Activated naive CD4-positive, alpha-beta T cell treated with anti-CD3 and anti-CD28 coated beads for 36 hours (primary cell): ENCODE results near the gene ANKFN1. TPM values are rescaled to one million over a fixed set of nuclear protein-coding genes. Genes with fewer than 3 reads are reported as not detected.

Experiments used
- CTCF ChIA-PET: fragments of 350-600 bp; sonication (Branson Sonifier 250); formaldehyde crosslinking; loops from one replicate; lab custom pipeline; 2021; ENCODE audit warnings: antibody characterized with exemption; lab: Charles Lee
- DNase-seq: peaks from one replicate; pipeline ENCODE4 v3.0.0-alpha.2; 2020
- H3K27ac Mint-ChIP-seq: one replicate; pipeline ENCODE4 v1.8.0; 2021; ENCODE audit warnings: mild to moderate bottlenecking, mixed read lengths
- H3K27me3 Mint-ChIP-seq: one replicate; pipeline ENCODE4 v1.8.0; 2021; ENCODE audit warnings: low read depth, mixed read lengths
- H3K36me3 Mint-ChIP-seq: one replicate; pipeline ENCODE4 v1.8.0; 2021; ENCODE audit warnings: low read depth, mixed read lengths
- H3K4me1 Mint-ChIP-seq: one replicate; pipeline ENCODE4 v1.8.0; 2021; ENCODE audit warnings: low read depth, mixed read lengths
- H3K4me3 Mint-ChIP-seq: one replicate; pipeline ENCODE4 v1.8.0; 2021; ENCODE audit warnings: mild to moderate bottlenecking, moderate library complexity, mixed read lengths
- H3K9me3 Mint-ChIP-seq: one replicate; pipeline ENCODE4 v1.8.0; 2021; ENCODE audit warnings: mixed read lengths
- intact Hi-C: fragments of 100-400 bp; cut with micrococcal nuclease; formaldehyde crosslinking; loops from one replicate; pipeline ENCODE4 v1.15.1; 2023
- total RNA-seq, 2 experiments: library from RNA; stranded (reverse); gene quantifications; one replicate each; pipeline ENCODE4 v1.2.3, GENCODE V29; 2021

Gene ANKFN1
- total RNA-seq, 2 experiments from 2014 or later: not detected

GRCh38 chr17:56309897-56310296 is 156.6 kb downstream of the ANKFN1 start:
- Mint-ChIP-seq H3K9me3 (peaks cover 1% of the 10 kb centered on the region), H3K27me3 (peaks cover 10% of the 10 kb centered on the region), H3K27ac (no peak overlapping the region), H3K4me3 (no peak overlapping the region), H3K36me3 (no peaks in the 10 kb centered on the region), H3K4me1 (no peaks in the 10 kb centered on the region)
- CTCF ChIA-PET: no interaction called here
- no peak for DNase-seq
- intact Hi-C loops: loop anchor here (10.0 kb wide), 2 partner anchors 405 to 475 kb away; no protein-coding TSS in a partner anchor

GRCh38 chr17:56310782-56311181 is 157.5 kb downstream of the ANKFN1 start:
- intact Hi-C loops: loop anchor here (10.0 kb wide), 2 partner anchors 404 to 474 kb away; no protein-coding TSS in a partner anchor
- Mint-ChIP-seq H3K9me3 (peaks cover 1% of the 10 kb centered on the region), H3K36me3 (no peaks in the 10 kb centered on the region), H3K4me3 (no peak overlapping the region), H3K27me3 (peaks cover 10% of the 10 kb centered on the region), H3K4me1 (no peaks in the 10 kb centered on the region), H3K27ac (no peak overlapping the region)
- DNase-seq: no peak
- CTCF ChIA-PET: no interaction called here

GRCh38 chr17:56313201-56313600 is 159.9 kb downstream of the ANKFN1 start:
- no peak for DNase-seq
- no peaks in the 10 kb centered on the region for H3K4me1 Mint-ChIP-seq
- no peaks in the 10 kb centered on the region for H3K36me3 Mint-ChIP-seq
- no peak overlapping the region for H3K4me3 Mint-ChIP-seq
- CTCF ChIA-PET: no interaction called here
- H3K27me3 Mint-ChIP-seq: peaks cover 8% of the 10 kb centered on the region
- H3K27ac Mint-ChIP-seq: no peak overlapping the region
- intact Hi-C loops: loop anchor here (10.0 kb wide), 2 partner anchors 402 to 472 kb away; no protein-coding TSS in a partner anchor
- no peaks in the 10 kb centered on the region for H3K9me3 Mint-ChIP-seq

- Mint-ChIP-seq H3K27me3 (peaks cover 4% of the 10 kb centered on the region), H3K27ac (no peak overlapping the region), H3K4me3 (no peak overlapping the region), H3K36me3 (no peaks in the 10 kb centered on the region), H3K9me3 (no peaks in the 10 kb centered on the region), H3K4me1 (no peaks in the 10 kb centered on the region)
- intact Hi-C loops: loop anchor here (10.0 kb wide), 2 partner anchors 401 to 471 kb away; no protein-coding TSS in a partner anchor
- CTCF ChIA-PET: no interaction called here
- no peak for DNase-seq
Observed at GRCh38 chr17:56314026-56314425, 160.8 kb downstream of the ANKFN1 start.

- no peaks in the 10 kb centered on the region for H3K36me3 Mint-ChIP-seq
- no peaks in the 10 kb centered on the region for H3K4me1 Mint-ChIP-seq
- no peak for DNase-seq
- no peaks in the 10 kb centered on the region for H3K9me3 Mint-ChIP-seq
- CTCF ChIA-PET: interaction anchor here (2.0 kb wide), 1 partner anchor 188 kb away, joined by 5 read pairs; no protein-coding TSS in a partner anchor
- H3K27me3 Mint-ChIP-seq: no peaks in the 10 kb centered on the region
- H3K27ac Mint-ChIP-seq: no peak overlapping the region
- no peak overlapping the region for H3K4me3 Mint-ChIP-seq
- intact Hi-C loops: loop anchor here (5.0 to 10.0 kb wide), 4 partner anchors 400 to 788 kb away; no protein-coding TSS in a partner anchor
Observed at GRCh38 chr17:56314984-56315602, 161.8 kb downstream of the ANKFN1 start.

- CTCF ChIA-PET: interaction anchor here (2.0 kb wide), 1 partner anchor 189 kb away, joined by 5 read pairs; no protein-coding TSS in a partner anchor
- DNase-seq: no peak
- Mint-ChIP-seq H3K36me3 (no peaks in the 10 kb centered on the region), H3K9me3 (no peaks in the 10 kb centered on the region), H3K27ac (no peak overlapping the region), H3K4me3 (no peak overlapping the region), H3K27me3 (peaks cover 4% of the 10 kb centered on the region), H3K4me1 (no peaks in the 10 kb centered on the region)
- intact Hi-C loops: loop anchor here (5.0 to 10.0 kb wide), 4 partner anchors 398 to 789 kb away; no protein-coding TSS in a partner anchor
Observed at GRCh38 chr17:56316604-56317003, 163.3 kb downstream of the ANKFN1 start.

- no peaks in the 10 kb centered on the region for H3K9me3 Mint-ChIP-seq
- CTCF ChIA-PET: interaction anchor here (0.6 to 2.6 kb wide), 5 partner anchors 190 to 549 kb away, joined by 3 to 17 read pairs (median 3); no protein-coding TSS in a partner anchor
- no peak overlapping the region for H3K4me3 Mint-ChIP-seq
- intact Hi-C loops: loop anchor here (5.0 to 10.0 kb wide), 4 partner anchors 397 to 790 kb away; no protein-coding TSS in a partner anchor
- no peaks in the 10 kb centered on the region for H3K36me3 Mint-ChIP-seq
- no peaks in the 10 kb centered on the region for H3K4me1 Mint-ChIP-seq
- no peak overlapping the region for H3K27ac Mint-ChIP-seq
- H3K27me3 Mint-ChIP-seq: peaks cover 4% of the 10 kb centered on the region
- no peak for DNase-seq
Observed at GRCh38 chr17:56317351-56318208, 164.3 kb downstream of the ANKFN1 start.

GRCh38 chr17:56319531-56319930 is 166.3 kb downstream of the ANKFN1 start:
- Mint-ChIP-seq H3K27me3 (peaks cover 4% of the 10 kb centered on the region), H3K27ac (no peak overlapping the region), H3K9me3 (no peaks in the 10 kb centered on the region), H3K4me3 (no peak overlapping the region), H3K36me3 (no peaks in the 10 kb centered on the region), H3K4me1 (no peaks in the 10 kb centered on the region)
- CTCF ChIA-PET: interaction anchor here (0.5 to 2.6 kb wide), 11 partner anchors 11 to 474 kb away, joined by 3 to 17 read pairs (median 4); no protein-coding TSS in a partner anchor
- DNase-seq: no peak
- intact Hi-C loops: loop anchor here (1.0 to 10.0 kb wide), 7 partner anchors 193 to 792 kb away; no protein-coding TSS in a partner anchor

- CTCF ChIA-PET: interaction anchor here (0.8 to 2.6 kb wide), 6 partner anchors 10 to 395 kb away, joined by 3 to 17 read pairs (median 4); no protein-coding TSS in a partner anchor
- peaks cover 4% of the 10 kb centered on the region for H3K27me3 Mint-ChIP-seq
- no peak for DNase-seq
- H3K36me3 Mint-ChIP-seq: no peaks in the 10 kb centered on the region
- H3K27ac Mint-ChIP-seq: no peak overlapping the region
- no peak overlapping the region for H3K4me3 Mint-ChIP-seq
- H3K9me3 Mint-ChIP-seq: no peaks in the 10 kb centered on the region
- H3K4me1 Mint-ChIP-seq: no peaks in the 10 kb centered on the region
- intact Hi-C loops: no loop called here
Observed at GRCh38 chr17:56320443-56320842, 167.2 kb downstream of the ANKFN1 start.

- Mint-ChIP-seq H3K36me3 (no peaks in the 10 kb centered on the region), H3K9me3 (no peaks in the 10 kb centered on the region), H3K4me3 (no peak overlapping the region), H3K27ac (no peak overlapping the region), H3K27me3 (peaks cover 4% of the 10 kb centered on the region), H3K4me1 (no peaks in the 10 kb centered on the region)
- intact Hi-C loops: no loop called here
- no peak for DNase-seq
- CTCF ChIA-PET: no interaction called here
Observed at GRCh38 chr17:56322991-56323390, 169.7 kb downstream of the ANKFN1 start.

GRCh38 chr17:56324676-56325075 is 171.4 kb downstream of the ANKFN1 start:
- H3K27me3 Mint-ChIP-seq: peaks cover 9% of the 10 kb centered on the region

More at GRCh38 chr17:56324676-56325075, 171.4 kb downstream of the ANKFN1 start:
- H3K9me3 Mint-ChIP-seq: no peaks in the 10 kb centered on the region
- CTCF ChIA-PET: interaction anchor here (1.0 kb wide), 1 partner anchor 19 kb away, joined by 3 read pairs; no protein-coding TSS in a partner anchor
- no peak for DNase-seq
- H3K27ac Mint-ChIP-seq: no peak overlapping the region
- no peaks in the 10 kb centered on the region for H3K36me3 Mint-ChIP-seq
- H3K4me1 Mint-ChIP-seq: no peaks in the 10 kb centered on the region
- H3K4me3 Mint-ChIP-seq: no peak overlapping the region
- intact Hi-C loops: no loop called here
